Panc1 (cell line): ENCODE results near the gene USP40.

ENCODE experiments used
- SIN3A ChIP-seq: IDR thresholded peaks from 2 replicates; pipeline ENCODE4 v1.6.1; 2012; ENCODE audit warnings: low read depth, mild to moderate bottlenecking, low read length, moderate library complexity, borderline replicate concordance; ENCODE audit not compliant: insufficient read depth
- TF ChIP-seq, protein P1 (sequence below): fragments of 450-650 bp; IDR thresholded peaks from 2 replicates; pipeline ENCODE4 v1.5.1; 2017; ENCODE audit warnings: mild to moderate bottlenecking

DNA sequence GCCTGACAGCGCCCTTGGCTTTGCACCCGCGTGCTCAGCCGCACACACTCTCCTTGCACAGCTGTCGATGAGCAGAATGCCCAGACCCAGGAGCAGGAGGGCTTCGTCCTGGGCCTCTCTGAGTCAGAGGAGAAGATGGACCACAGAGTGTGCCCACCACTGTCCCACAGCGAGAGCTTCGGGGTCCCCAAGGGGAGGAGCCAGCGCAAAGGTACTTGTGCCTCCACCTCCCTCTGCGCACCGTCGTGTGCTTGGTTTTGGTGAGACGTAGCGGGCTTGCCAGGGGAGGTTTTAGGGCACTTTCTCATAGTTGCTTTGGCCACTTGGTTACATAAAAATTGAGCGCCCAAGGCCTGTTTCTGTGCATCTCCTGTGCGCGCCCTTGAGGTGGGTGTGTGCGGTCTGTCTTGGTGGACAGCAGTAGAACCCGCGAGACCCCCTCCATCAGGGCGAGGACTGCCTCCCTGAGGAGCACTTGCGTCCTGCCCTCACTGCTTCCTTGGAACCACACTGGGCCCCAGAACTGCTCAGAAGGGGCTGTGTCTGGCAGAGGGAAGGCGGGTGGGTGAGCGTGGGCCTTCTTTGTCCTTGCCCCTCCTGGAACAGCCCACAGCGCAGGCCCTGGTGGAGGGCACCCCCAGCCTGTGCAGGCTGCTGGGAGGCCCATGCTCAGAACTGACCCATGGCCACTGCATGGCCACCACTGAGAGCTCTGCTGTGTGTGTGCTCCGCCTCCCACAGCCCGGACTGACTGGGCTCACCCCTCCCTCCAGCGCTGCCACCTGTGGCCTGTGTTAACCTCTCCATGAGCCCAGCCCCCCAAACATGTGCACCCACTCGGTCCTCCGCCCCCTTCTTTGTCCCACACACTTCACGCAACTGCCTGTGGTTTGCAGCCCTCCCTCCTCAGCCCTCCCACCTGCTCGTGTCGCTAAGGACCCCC lies 116.4 kb downstream of the USP40 start:
- TF ChIP-seq, protein P1, sequence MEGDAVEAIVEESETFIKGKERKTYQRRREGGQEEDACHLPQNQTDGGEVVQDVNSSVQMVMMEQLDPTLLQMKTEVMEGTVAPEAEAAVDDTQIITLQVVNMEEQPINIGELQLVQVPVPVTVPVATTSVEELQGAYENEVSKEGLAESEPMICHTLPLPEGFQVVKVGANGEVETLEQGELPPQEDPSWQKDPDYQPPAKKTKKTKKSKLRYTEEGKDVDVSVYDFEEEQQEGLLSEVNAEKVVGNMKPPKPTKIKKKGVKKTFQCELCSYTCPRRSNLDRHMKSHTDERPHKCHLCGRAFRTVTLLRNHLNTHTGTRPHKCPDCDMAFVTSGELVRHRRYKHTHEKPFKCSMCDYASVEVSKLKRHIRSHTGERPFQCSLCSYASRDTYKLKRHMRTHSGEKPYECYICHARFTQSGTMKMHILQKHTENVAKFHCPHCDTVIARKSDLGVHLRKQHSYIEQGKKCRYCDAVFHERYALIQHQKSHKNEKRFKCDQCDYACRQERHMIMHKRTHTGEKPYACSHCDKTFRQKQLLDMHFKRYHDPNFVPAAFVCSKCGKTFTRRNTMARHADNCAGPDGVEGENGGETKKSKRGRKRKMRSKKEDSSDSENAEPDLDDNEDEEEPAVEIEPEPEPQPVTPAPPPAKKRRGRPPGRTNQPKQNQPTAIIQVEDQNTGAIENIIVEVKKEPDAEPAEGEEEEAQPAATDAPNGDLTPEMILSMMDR = no peak
- TF ChIP-seq SIN3A = no peak
